CD4-positive, alpha-beta T cell (primary cell): Measurements from ENCODE around the gene LY6G5C. TPM values are rescaled to one million over a fixed set of nuclear protein-coding genes. Genes with fewer than 3 reads are reported as not detected.

ENCODE experiments used
- ATAC-seq: fragments of 200-7000 bp; cut with Tn5 transposase; one replicate; pipeline ENCODE4 v1.10.0; 2022; ENCODE audit warnings: mild to moderate bottlenecking; ENCODE audit not compliant: poor library complexity
- CTCF ChIA-PET: fragments of 350-600 bp; sonication (Branson Sonifier 250); formaldehyde crosslinking; loops from one replicate; lab custom pipeline; 2021; ENCODE audit warnings: antibody characterized with exemption, inconsistent platforms; lab: Charles Lee
- POLR2A ChIA-PET: fragments of 350-600 bp; sonication (Branson Sonifier 250); formaldehyde crosslinking; loops from one replicate; lab custom pipeline; 2021; ENCODE audit warnings: antibody characterized with exemption, inconsistent platforms; lab: Charles Lee
- DNase-seq, 14 experiments: peaks; one replicate each; pipeline ENCODE4 v3.0.0-alpha.2; 2013 to 2020; ENCODE audit warnings: mixed read lengths in 2 of 14
- H3K27ac ChIP-seq, 2 donors: one replicate each; pipeline versions ENCODE4 v1.5.1 to v1.7.0; 2013; ENCODE audit warnings: low read length in 2 of 2, low read depth in 1 of 2, mild to moderate bottlenecking in 1 of 2
- H3K27me3 ChIP-seq, 2 experiments: 1 replicate in 1 of 2; 2 replicates in 1 of 2; pipeline versions ENCODE4 v1.6.1 to v1.7.0; 2013; ENCODE audit warnings: low read length in 2 of 2, control low read depth in 1 of 2, mild to moderate bottlenecking in 1 of 2, moderate library complexity in 1 of 2; ENCODE audit not compliant: insufficient read depth in 2 of 2, control insufficient read depth in 1 of 2
- H3K36me3 ChIP-seq: one replicate; pipeline ENCODE4 v1.6.1; 2013; ENCODE audit warnings: low read length, control low read depth; ENCODE audit not compliant: insufficient read depth
- H3K4me1 ChIP-seq: one replicate; pipeline ENCODE4 v1.6.1; 2013; ENCODE audit warnings: low read length, control low read depth; ENCODE audit not compliant: insufficient read depth
- H3K4me3 ChIP-seq: one replicate; pipeline ENCODE4 v1.5.1; 2013; ENCODE audit warnings: mild to moderate bottlenecking, low read length, moderate library complexity
- H3K9me3 ChIP-seq, 2 experiments: 1 replicate in 1 of 2; 2 replicates in 1 of 2; pipeline versions ENCODE4 v1.6.1 to v1.7.0; 2013; ENCODE audit warnings: low read length in 2 of 2, mild to moderate bottlenecking in 2 of 2, control low read depth in 1 of 2, moderate library complexity in 1 of 2; ENCODE audit not compliant: control insufficient read depth in 1 of 2, insufficient read depth in 1 of 2
- H3K27ac Mint-ChIP-seq: one replicate; pipeline ENCODE4 v1.8.0; 2020; ENCODE audit warnings: mixed read lengths
- H3K27me3 Mint-ChIP-seq: one replicate; pipeline ENCODE4 v1.8.0; 2021; ENCODE audit warnings: mixed read lengths
- H3K36me3 Mint-ChIP-seq: one replicate; pipeline ENCODE4 v1.8.0; 2021; ENCODE audit warnings: low read depth, mixed read lengths
- H3K4me1 Mint-ChIP-seq: one replicate; pipeline ENCODE4 v1.8.0; 2021; ENCODE audit warnings: low read depth, mixed read lengths
- H3K4me3 Mint-ChIP-seq: one replicate; pipeline ENCODE4 v1.8.0; 2020; ENCODE audit warnings: mild to moderate bottlenecking, mixed read lengths
- H3K9me3 Mint-ChIP-seq: one replicate; pipeline ENCODE4 v1.8.0; 2020; ENCODE audit warnings: mixed read lengths
- CTCF ChIP-seq: fragments of 200-600 bp; IDR thresholded peaks from one replicate; pipeline ENCODE4 v1.8.0; 2022; ENCODE audit warnings: antibody characterized with exemption, mild to moderate bottlenecking
- intact Hi-C, 2 experiments: fragments of 100-400 bp; cut with DNase I in 1 of 2; cut with micrococcal nuclease in 1 of 2; formaldehyde crosslinking; loops; one replicate each; pipeline versions ENCODE4 v1.15.1 to v1.9.0; 2023 to 2025; cut with DNase I, micrococcal nuclease
- total RNA-seq, 174 experiments: library from RNA in 2 of 174; stranded (reverse) in 2 of 174; gene quantifications; one replicate each; pipeline ENCODE4 v1.2.3 and lab custom pipeline; 2021 to 2026

LY6G5C gene
- total RNA-seq, 2 experiments from 2014 or later: 0.49 to 0.67 TPM

- H3K27ac Mint-ChIP-seq: peak within 1 kb of the TSS; percentile 97
- ATAC-seq (peak; percentile 43), DNase-seq (peak; percentile 82 to 98 (median 89))
- H3K4me3 ChIP-seq: peak within 1 kb of the TSS; percentile 79
- intact Hi-C loops: loop anchor here (1.0 to 10.0 kb wide), 8 partner anchors 13 to 1540 kb away; partner anchors contain the start of genes BAG6 (in 2 of the 2), PRRC2A (in 2 of the 2), ABCF1 (in 1 of the 2) and ABHD16A (in 1 of the 2)
- peaks cover 63% of the 10 kb centered on the region for H3K4me1 ChIP-seq
- H3K9me3 Mint-ChIP-seq: no peaks in the 10 kb centered on the region
- POLR2A ChIA-PET: interaction anchor here (0.6 to 7.9 kb wide), 23 partner anchors 12 to 1584 kb away, joined by 3 to 250 read pairs (median 5); partner anchors contain the start of genes ABHD16A, AIF1, APOM and BAG6
- no peaks in the 10 kb centered on the region for H3K27me3 Mint-ChIP-seq
- peaks cover 55% of the 10 kb centered on the region for H3K36me3 ChIP-seq
- H3K27ac ChIP-seq: peak within 1 kb of the TSS; percentile 93 to 96
- peaks cover 56% of the 10 kb centered on the region for H3K4me1 Mint-ChIP-seq
- H3K4me3 Mint-ChIP-seq: peak within 1 kb of the TSS; percentile 95
- CTCF ChIA-PET: interaction anchor here (0.8 to 1.3 kb wide), 4 partner anchors 11 to 114 kb away, joined by 3 to 5 read pairs (median 3); partner anchors contain the start of gene BAG6
- no peaks in the 10 kb centered on the region for H3K9me3 ChIP-seq
- H3K36me3 Mint-ChIP-seq: peaks cover 84% of the 10 kb centered on the region
- TF ChIP-seq CTCF: no peak
- no peaks in the 10 kb centered on the region for H3K27me3 ChIP-seq
Observed at GRCh38 chr6:31664790-31665500, 15.9 kb downstream of the LY6G5C start, which contains the start of gene GPANK1. Gene GPANK1 (minus strand): TSS chr6:31664997. CDS start chr6:31664478, 519 bp downstream.

- no peaks in the 10 kb centered on the region for H3K9me3 Mint-ChIP-seq
- H3K4me1 Mint-ChIP-seq: peaks cover 64% of the 10 kb centered on the region
- H3K4me3 ChIP-seq: peak overlapping the region; percentile 79
- H3K27me3 Mint-ChIP-seq: no peaks in the 10 kb centered on the region
- peaks cover 84% of the 10 kb centered on the region for H3K36me3 Mint-ChIP-seq
- ChIA-PET CTCF (interaction anchor here (0.8 to 1.2 kb wide), 3 partner anchors 10 to 113 kb away, joined by 3 to 5 read pairs (median 3); partner anchors contain the start of gene BAG6), POLR2A (interaction anchor here (0.6 to 7.9 kb wide), 25 partner anchors 11 to 1585 kb away, joined by 3 to 250 read pairs (median 5); partner anchors contain the start of genes ABHD16A, AIF1, APOM and BAG6)
- intact Hi-C loops: loop anchor here (2.0 to 10.0 kb wide), 5 partner anchors 39 to 1541 kb away; partner anchors contain the start of genes ABCF1 (in 1 of the 2), ABHD16A (in 1 of the 2), GPSM3 (in 1 of the 2) and HSD17B8 (in 1 of the 2)
- no peaks in the 10 kb centered on the region for H3K9me3 ChIP-seq
- ATAC-seq (no peak), DNase-seq (peak in 3 of 14 experiments; percentile 41 to 59 (median 43))
- H3K27me3 ChIP-seq: no peaks in the 10 kb centered on the region
- H3K4me3 Mint-ChIP-seq: peak overlapping the region; percentile 95
- peak overlapping the region; percentile 97 for H3K27ac Mint-ChIP-seq
- TF ChIP-seq CTCF: no peak
- H3K4me1 ChIP-seq: peaks cover 71% of the 10 kb centered on the region
- H3K27ac ChIP-seq: peak overlapping the region; percentile 93 to 96
- H3K36me3 ChIP-seq: peaks cover 48% of the 10 kb centered on the region
Observed at GRCh38 chr6:31663961-31664789, 16.7 kb downstream of the LY6G5C start.
